Measurements from ENCODE around the gene HOXB6.

DNA sequence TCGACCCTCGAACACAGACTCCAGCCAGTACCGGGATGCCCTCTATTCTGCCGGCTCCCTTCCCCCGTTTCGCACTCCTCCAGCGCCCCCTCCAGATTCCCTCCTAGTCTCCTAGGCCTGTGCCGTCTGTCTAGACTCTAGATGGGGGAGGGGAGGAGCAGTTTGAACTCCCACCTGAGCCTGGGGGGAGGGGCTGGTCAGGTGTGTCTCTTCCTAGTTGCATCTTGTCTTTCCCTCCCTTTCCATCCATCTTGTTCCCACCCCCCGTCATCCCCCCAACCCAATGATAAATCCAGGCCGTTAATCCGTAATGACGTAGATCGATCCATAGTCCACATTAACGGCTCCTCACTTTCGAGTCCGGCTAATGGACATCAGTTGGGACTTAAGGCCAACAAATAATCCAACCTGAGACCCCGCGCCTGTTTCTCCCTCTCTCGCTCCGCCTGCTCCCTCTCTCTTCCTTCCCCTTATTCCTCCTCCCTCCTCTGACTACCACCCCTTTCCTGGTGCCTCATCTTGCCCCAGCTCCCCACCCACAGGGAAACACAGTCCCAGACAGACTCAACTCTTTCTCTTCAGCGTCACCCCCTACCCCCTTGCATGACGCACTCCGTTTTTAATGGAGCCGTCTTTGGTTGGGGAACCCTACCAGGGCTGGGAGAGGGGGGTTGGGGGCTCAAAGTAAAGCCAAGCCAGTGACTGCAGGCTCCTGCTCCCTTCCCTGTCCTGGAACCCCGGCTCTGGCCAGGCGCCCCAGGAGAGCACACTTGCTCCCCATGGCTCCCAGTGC, 7.9 kb downstream of the HOXB6 start:
- TF ChIP-seq, protein P1, sequence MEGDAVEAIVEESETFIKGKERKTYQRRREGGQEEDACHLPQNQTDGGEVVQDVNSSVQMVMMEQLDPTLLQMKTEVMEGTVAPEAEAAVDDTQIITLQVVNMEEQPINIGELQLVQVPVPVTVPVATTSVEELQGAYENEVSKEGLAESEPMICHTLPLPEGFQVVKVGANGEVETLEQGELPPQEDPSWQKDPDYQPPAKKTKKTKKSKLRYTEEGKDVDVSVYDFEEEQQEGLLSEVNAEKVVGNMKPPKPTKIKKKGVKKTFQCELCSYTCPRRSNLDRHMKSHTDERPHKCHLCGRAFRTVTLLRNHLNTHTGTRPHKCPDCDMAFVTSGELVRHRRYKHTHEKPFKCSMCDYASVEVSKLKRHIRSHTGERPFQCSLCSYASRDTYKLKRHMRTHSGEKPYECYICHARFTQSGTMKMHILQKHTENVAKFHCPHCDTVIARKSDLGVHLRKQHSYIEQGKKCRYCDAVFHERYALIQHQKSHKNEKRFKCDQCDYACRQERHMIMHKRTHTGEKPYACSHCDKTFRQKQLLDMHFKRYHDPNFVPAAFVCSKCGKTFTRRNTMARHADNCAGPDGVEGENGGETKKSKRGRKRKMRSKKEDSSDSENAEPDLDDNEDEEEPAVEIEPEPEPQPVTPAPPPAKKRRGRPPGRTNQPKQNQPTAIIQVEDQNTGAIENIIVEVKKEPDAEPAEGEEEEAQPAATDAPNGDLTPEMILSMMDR (IDR thresholded peaks at IDR 0.05): no peak
- TF ChIP-seq POLR2A (IDR thresholded peaks at IDR 0.05): no peak

Measured in thyroid gland (tissue), 4 donors.